AG10803 (cell line): ENCODE data around the gene APMAP.
"Not testable (repeated sequence)": the region's sequence is repeated elsewhere in the genome, so short reads cannot be mapped to it uniquely, and the experiment has no call there.

Source experiments
- DNase-seq: peaks from one replicate; pipeline ENCODE4 v3.0.0; 2010; ENCODE audit warnings: low read depth
- H3K4me3 ChIP-seq: 2 replicates; pipeline ENCODE4 v1.5.1; 2011; ENCODE audit warnings: mild to moderate bottlenecking, low read length, control low read depth
- CTCF ChIP-seq: conservative IDR thresholded peaks from 2 replicates; pipeline ENCODE4 v1.5.1; 2011; ENCODE audit warnings: mild to moderate bottlenecking, low read length, control low read depth, inconsistent platforms

Gene APMAP

GRCh38 chr20:24919665-24920064 lies 72.9 kb downstream of the APMAP start:
- H3K4me3 ChIP-seq, DNase-seq: not testable (repeated sequence)

GRCh38 chr20:24918579-24919566 lies 73.7 kb downstream of the APMAP start:
- no peak for TF ChIP-seq CTCF
- H3K4me3 ChIP-seq = no peak overlapping the region
- DNase-seq = peak; percentile 6

GRCh38 chr20:24917797-24918578 lies 74.6 kb downstream of the APMAP start:
- peak; percentile 65 for DNase-seq
- no peak overlapping the region for H3K4me3 ChIP-seq
- TF ChIP-seq CTCF = peak; percentile 88

GRCh38 chr20:24917056-24917455 lies 75.5 kb downstream of the APMAP start:
- DNase-seq = no peak
- TF ChIP-seq CTCF = no peak
- H3K4me3 ChIP-seq = no peak overlapping the region

- DNase-seq = no peak
- TF ChIP-seq CTCF = no peak
- no peak overlapping the region for H3K4me3 ChIP-seq
Observed at GRCh38 chr20:24916412-24916811, 76.1 kb downstream of the APMAP start.

- no peak for TF ChIP-seq CTCF
- no peak for DNase-seq
- H3K4me3 ChIP-seq = no peak overlapping the region
Observed at GRCh38 chr20:24915892-24916291, 76.7 kb downstream of the APMAP start.

GRCh38 chr20:24915440-24915839 lies 77.1 kb downstream of the APMAP start:
- no peak for DNase-seq
- H3K4me3 ChIP-seq = no peak overlapping the region
- no peak for TF ChIP-seq CTCF
